HFFc6 (cell line): ENCODE data around the gene MAEL. TPM values are rescaled to one million over a fixed set of nuclear protein-coding genes. Genes with fewer than 3 reads are reported as not detected.

Experiments used
- DNase-seq: peaks from one replicate; pipeline ENCODE4 v3.0.0-alpha.2; 2018
- H3K27ac Mint-ChIP-seq: 2 replicates; pipeline ENCODE4 v1.8.0; 2020; ENCODE audit warnings: mild to moderate bottlenecking, mixed read lengths
- H3K27me3 Mint-ChIP-seq: 2 replicates; pipeline ENCODE4 v1.8.0; 2021; ENCODE audit warnings: mild to moderate bottlenecking, moderate library complexity, mixed read lengths; ENCODE audit not compliant: insufficient read depth
- H3K36me3 Mint-ChIP-seq: 2 replicates; pipeline ENCODE4 v1.8.0; 2021; ENCODE audit warnings: low read depth, mixed read lengths
- H3K4me1 Mint-ChIP-seq: 2 replicates; pipeline ENCODE4 v1.8.0; 2020; ENCODE audit warnings: low read depth, mixed read lengths
- H3K4me3 Mint-ChIP-seq: 2 replicates; pipeline ENCODE4 v1.8.0; 2020; ENCODE audit warnings: mild to moderate bottlenecking, moderate library complexity, mixed read lengths
- H3K9me3 Mint-ChIP-seq: 2 replicates; pipeline ENCODE4 v1.8.0; 2020; ENCODE audit warnings: mild to moderate bottlenecking, mixed read lengths
- CTCF ChIP-seq: fragments of 200-600 bp; sonication (generic); IDR thresholded peaks from 2 replicates; pipeline ENCODE4 v1.5.0; 2021; ENCODE audit warnings: antibody characterized with exemption, mild to moderate bottlenecking
- total RNA-seq, 6 experiments: library from RNA; stranded (reverse); fragmentation: NEBNext Ultra II Directional; extraction: Animal tissue kit (Norgen Biotek cat#: 25700); gene quantifications; 2 replicates in 1 of 6; 3 replicates in 5 of 6; pipeline ENCODE4 v1.2.3, GENCODE V29; 2021

Gene MAEL
- total RNA-seq, 6 experiments from 2014 or later, result not detected

DNA sequence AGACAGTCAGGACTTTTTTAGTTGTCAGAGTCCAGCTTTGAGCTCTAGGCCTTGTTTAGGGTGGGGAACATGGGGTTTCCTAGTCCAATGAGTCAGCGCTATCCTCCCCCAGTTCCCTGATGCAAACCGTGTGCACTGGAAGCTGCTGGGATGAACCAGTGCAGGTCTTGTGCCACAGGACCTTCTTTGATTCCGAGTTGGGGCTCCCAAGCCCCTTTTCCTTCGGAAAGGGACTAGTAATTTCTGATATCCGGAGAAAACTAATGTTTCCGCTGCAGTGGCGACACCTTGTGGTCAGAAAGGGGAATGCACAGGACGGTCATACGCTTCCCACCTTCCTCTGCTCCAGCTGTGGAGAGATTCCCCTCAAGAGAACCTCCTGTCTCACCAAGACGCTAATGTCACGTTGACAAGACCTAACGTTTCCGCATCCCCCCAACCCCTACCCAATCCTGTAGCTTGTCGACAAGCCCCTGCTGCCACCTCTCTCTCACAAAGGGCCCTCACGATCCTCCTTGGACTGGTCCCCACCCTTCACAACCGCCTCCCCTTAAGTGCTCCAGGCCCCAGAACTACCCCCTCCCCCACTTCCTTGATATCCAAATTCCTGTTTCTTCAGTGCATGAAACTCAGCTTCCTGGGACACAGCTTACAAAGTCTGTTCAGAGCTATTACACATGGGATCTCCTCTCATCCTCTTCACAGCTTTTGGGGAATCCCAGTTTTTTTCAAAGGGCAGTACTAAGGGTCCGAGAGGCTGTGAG lies 70.1 kb downstream of the MAEL start:
- peak overlapping the region; percentile 69 for H3K4me3 Mint-ChIP-seq
- H3K36me3 Mint-ChIP-seq, result no peaks in the 10 kb centered on the region
- peaks cover 16% of the 10 kb centered on the region for H3K27me3 Mint-ChIP-seq
- H3K27ac Mint-ChIP-seq, result no peak overlapping the region
- peaks cover 13% of the 10 kb centered on the region for H3K4me1 Mint-ChIP-seq
- no peaks in the 10 kb centered on the region for H3K9me3 Mint-ChIP-seq
- DNase-seq, result peak; percentile 32
- TF ChIP-seq CTCF, result peak; percentile 97

DNA sequence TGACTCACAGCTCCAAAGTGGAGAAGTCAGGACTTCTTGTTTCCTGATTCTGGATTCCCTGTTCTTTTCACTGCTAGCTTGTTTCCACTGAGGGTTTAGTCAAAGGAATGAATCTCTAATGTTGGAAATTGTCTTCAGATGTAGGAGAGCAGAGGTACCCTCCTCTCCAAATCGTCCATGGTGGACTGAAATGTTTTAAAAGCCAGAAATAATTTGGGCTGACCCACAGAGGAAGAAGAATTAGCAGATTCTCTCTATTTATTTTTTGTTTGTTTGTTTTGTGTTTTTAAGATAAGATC lies 70.7 kb downstream of the MAEL start:
- H3K9me3 Mint-ChIP-seq, result no peaks in the 10 kb centered on the region
- H3K27ac Mint-ChIP-seq, result no peak overlapping the region
- no peaks in the 10 kb centered on the region for H3K36me3 Mint-ChIP-seq
- H3K4me3 Mint-ChIP-seq, result no peak overlapping the region; the same call in 1 of the 2 replicates
- peaks cover 13% of the 10 kb centered on the region for H3K4me1 Mint-ChIP-seq
- TF ChIP-seq CTCF, result no peak
- no peak for DNase-seq
- H3K27me3 Mint-ChIP-seq, result peaks cover 11% of the 10 kb centered on the region

- Mint-ChIP-seq H3K4me3 (no peak overlapping the region), H3K9me3 (no peaks in the 10 kb centered on the region), H3K27ac (no peak overlapping the region), H3K27me3 (peaks cover 16% of the 10 kb centered on the region), H3K36me3 (no peaks in the 10 kb centered on the region), H3K4me1 (peaks cover 13% of the 10 kb centered on the region)
- peak; percentile 12 for DNase-seq
- TF ChIP-seq CTCF, result peak; percentile 53
Observed at GRCh38 chr1:167060141-167061072, 71.3 kb downstream of the MAEL start.

GRCh38 chr1:167061073-167061464 lies 72.0 kb downstream of the MAEL start:
- Mint-ChIP-seq H3K4me3 (no peak overlapping the region), H3K4me1 (peaks cover 13% of the 10 kb centered on the region), H3K27me3 (peaks cover 16% of the 10 kb centered on the region), H3K9me3 (no peaks in the 10 kb centered on the region), H3K36me3 (no peaks in the 10 kb centered on the region), H3K27ac (no peak overlapping the region)
- no peak for TF ChIP-seq CTCF
- no peak for DNase-seq

DNA sequence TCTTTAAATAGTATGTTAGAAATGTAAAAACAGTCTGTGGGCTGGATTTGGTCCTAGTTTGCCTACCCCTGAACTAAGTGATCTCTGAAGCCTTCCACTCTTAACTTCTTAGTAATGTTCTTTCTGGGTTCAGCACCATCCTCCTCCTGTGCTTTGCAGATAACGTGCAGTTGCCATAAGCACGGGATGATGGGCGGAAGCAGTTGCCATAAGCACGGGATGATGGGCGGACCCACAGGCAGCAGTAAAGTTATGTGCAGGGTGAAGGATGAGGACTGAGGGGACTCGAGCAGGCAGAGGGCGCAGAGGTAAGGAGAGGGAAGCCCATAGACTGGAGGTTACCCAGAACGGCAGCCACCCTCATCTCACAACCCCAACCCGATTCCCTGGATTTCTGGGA lies 75.5 kb downstream of the MAEL start:
- H3K36me3 Mint-ChIP-seq, result no peaks in the 10 kb centered on the region
- peaks cover 2% of the 10 kb centered on the region; the same call in 1 of the 2 replicates for H3K4me1 Mint-ChIP-seq
- no peak overlapping the region for H3K27ac Mint-ChIP-seq
- TF ChIP-seq CTCF, result no peak
- DNase-seq, result no peak
- H3K27me3 Mint-ChIP-seq, result peaks cover 17% of the 10 kb centered on the region
- H3K4me3 Mint-ChIP-seq, result no peak overlapping the region
- no peaks in the 10 kb centered on the region for H3K9me3 Mint-ChIP-seq
